DND-41 (cell line): Measurements from ENCODE around the gene MAP2K5.

ENCODE experiments used
- ATAC-seq: fragments of 200-7000 bp; cut with Tn5 transposase; 3 replicates; pipeline ENCODE4 v1.9.1; 2021; ENCODE audit warnings: low read depth; ENCODE audit not compliant: insufficient read depth
- DNase-seq: peaks from one replicate; pipeline ENCODE4 v3.0.0-alpha.2; 2020
- H2AFZ ChIP-seq: 2 replicates; pipeline ENCODE4 v1.6.0; 2012; ENCODE audit warnings: low read depth, low read length
- H3K27ac ChIP-seq: 2 replicates; pipeline ENCODE4 v1.5.1; 2012; ENCODE audit warnings: low read length, inconsistent platforms
- H3K27me3 ChIP-seq: fragments of 200-600 bp; sonication (generic); 2 replicates; pipeline ENCODE4 v1.6.0; 2012; ENCODE audit warnings: low read length, mild to moderate bottlenecking, inconsistent platforms; ENCODE audit not compliant: insufficient read depth, poor library complexity
- H3K36me3 ChIP-seq: 2 replicates; pipeline ENCODE4 v1.5.1; 2012; ENCODE audit warnings: low read length, inconsistent platforms; ENCODE audit not compliant: insufficient read depth
- H3K4me1 ChIP-seq: 2 replicates; pipeline ENCODE4 v1.5.1; 2012; ENCODE audit warnings: mild to moderate bottlenecking, low read length; ENCODE audit not compliant: insufficient read depth
- H3K4me2 ChIP-seq: 2 replicates; pipeline ENCODE4 v1.6.0; 2012; ENCODE audit warnings: mild to moderate bottlenecking, moderate library complexity, low read length, inconsistent platforms; ENCODE audit not compliant: insufficient read depth
- H3K4me3 ChIP-seq, 2 experiments: fragments of 200-600 bp in 1 of 2; shearing (Covaris generic) in 1 of 2; 2 replicates each; pipeline ENCODE4 v1.5.1; 2012 to 2016; ENCODE audit warnings: inconsistent platforms in 2 of 2, low read length in 2 of 2, mild to moderate bottlenecking in 2 of 2, low read depth in 1 of 2, moderate library complexity in 1 of 2
- H3K79me2 ChIP-seq: 2 replicates; pipeline ENCODE4 v1.6.0; 2012; ENCODE audit warnings: low read length, inconsistent platforms; ENCODE audit not compliant: insufficient read depth
- H3K9ac ChIP-seq: 2 replicates; pipeline ENCODE4 v1.6.0; 2012; ENCODE audit warnings: low read depth, mild to moderate bottlenecking, inconsistent platforms, low read length, moderate library complexity
- H3K9me3 ChIP-seq: 2 replicates; pipeline ENCODE4 v1.5.1; 2012; ENCODE audit warnings: low read length, moderate library complexity, mild to moderate bottlenecking, inconsistent platforms; ENCODE audit not compliant: insufficient read depth, severe bottlenecking
- H4K20me1 ChIP-seq: 2 replicates; pipeline ENCODE4 v1.6.0; 2012; ENCODE audit warnings: low read length; ENCODE audit not compliant: insufficient read depth
- CTCF ChIP-seq: IDR thresholded peaks from 2 replicates; pipeline ENCODE4 v1.5.1; 2012; ENCODE audit warnings: borderline replicate concordance, low read length, moderate library complexity, mild to moderate bottlenecking; ENCODE audit not compliant: poor library complexity, severe bottlenecking; ENCODE audit errors: extremely low read depth
- EZH2 ChIP-seq: IDR thresholded peaks from 3 replicates; pipeline ENCODE4 v1.6.1; 2012; ENCODE audit warnings: borderline replicate concordance, low read depth, mild to moderate bottlenecking, moderate library complexity, low read length, inconsistent platforms; ENCODE audit not compliant: severe bottlenecking

Gene MAP2K5

GRCh38 chr15:67744331-67745072 is 202.0 kb downstream of the MAP2K5 start:
- TF ChIP-seq CTCF = no peak
- TF ChIP-seq EZH2 = no peak
- DNase-seq (no peak), ATAC-seq (no peak)
- H3K27me3 ChIP-seq = no peaks in the 10 kb centered on the region
- peaks cover 19% of the 10 kb centered on the region for H3K4me1 ChIP-seq
- no peaks in the 10 kb centered on the region for H3K79me2 ChIP-seq
- H3K9me3 ChIP-seq = no peaks in the 10 kb centered on the region
- H3K9ac ChIP-seq = no peak overlapping the region
- H3K27ac ChIP-seq = no peak overlapping the region
- no peak overlapping the region for H2AFZ ChIP-seq
- H3K4me2 ChIP-seq = no peak overlapping the region
- no peaks in the 10 kb centered on the region for H3K36me3 ChIP-seq
- no peaks in the 10 kb centered on the region for H4K20me1 ChIP-seq
- no peak overlapping the region for H3K4me3 ChIP-seq

- DNase-seq (no peak), ATAC-seq (no peak)
- Histone ChIP-seq H3K4me2 (no peak overlapping the region), H3K27me3 (no peaks in the 10 kb centered on the region), H2AFZ (no peak overlapping the region), H4K20me1 (no peaks in the 10 kb centered on the region), H3K9ac (no peak overlapping the region), H3K36me3 (peaks cover 3% of the 10 kb centered on the region; the same call in 1 of the 2 replicates), H3K27ac (no peak overlapping the region), H3K9me3 (no peaks in the 10 kb centered on the region), H3K4me3 (no peak overlapping the region), H3K4me1 (peaks cover 19% of the 10 kb centered on the region), H3K79me2 (no peaks in the 10 kb centered on the region)
- no peak for TF ChIP-seq EZH2
Measured at GRCh38 chr15:67745073-67746006, 202.8 kb downstream of the MAP2K5 start.

- Histone ChIP-seq H3K27ac (no peak overlapping the region; the same call in 1 of the 2 replicates), H3K4me2 (no peak overlapping the region), H3K9me3 (no peaks in the 10 kb centered on the region), H3K4me1 (peaks cover 18% of the 10 kb centered on the region), H3K27me3 (no peaks in the 10 kb centered on the region), H3K9ac (no peak overlapping the region), H3K4me3 (no peak overlapping the region), H3K36me3 (peaks cover 5% of the 10 kb centered on the region; the same call in 1 of the 2 replicates), H2AFZ (no peak overlapping the region), H3K79me2 (no peaks in the 10 kb centered on the region), H4K20me1 (no peaks in the 10 kb centered on the region)
- ATAC-seq (no peak), DNase-seq (no peak)
- TF ChIP-seq EZH2 = no peak
- TF ChIP-seq CTCF = no peak
Measured at GRCh38 chr15:67746022-67746421, 203.5 kb downstream of the MAP2K5 start.

GRCh38 chr15:67746450-67746849 is 203.9 kb downstream of the MAP2K5 start:
- H3K27me3 ChIP-seq = no peaks in the 10 kb centered on the region
- ATAC-seq (no peak), DNase-seq (no peak)

More at GRCh38 chr15:67746450-67746849, 203.9 kb downstream of the MAP2K5 start:
- H3K4me3 ChIP-seq = no peak overlapping the region
- no peaks in the 10 kb centered on the region for H3K9me3 ChIP-seq
- no peak overlapping the region for H3K27ac ChIP-seq
- no peak overlapping the region for H3K4me2 ChIP-seq
- TF ChIP-seq CTCF (no peak), EZH2 (no peak)
- H4K20me1 ChIP-seq = no peaks in the 10 kb centered on the region
- H3K9ac ChIP-seq = no peak overlapping the region
- no peak overlapping the region for H2AFZ ChIP-seq
- peaks cover 14% of the 10 kb centered on the region for H3K4me1 ChIP-seq
- no peaks in the 10 kb centered on the region for H3K79me2 ChIP-seq
- peaks cover 5% of the 10 kb centered on the region; the same call in 1 of the 2 replicates for H3K36me3 ChIP-seq
